ENCODE data around the gene UBLCP1.

GRCh38 chr5:159262859-159263568 lies at the start of gene UBLCP1:
- TF ChIP-seq ZNF639 (tag by site-specific recombination; IDR thresholded peaks at IDR 0.05) = no peak
- TF ChIP-seq BCL11B (tag by site-specific recombination; IDR thresholded peaks at IDR 0.05; ENCODE audit: low read depth) = no peak
- peak; percentile 89 for TF ChIP-seq REST (tag by site-specific recombination; IDR thresholded peaks at IDR 0.05)
- peak; percentile 46 for TF ChIP-seq ZNF324 (tag by site-specific recombination; IDR thresholded peaks at IDR 0.05)
- peak; percentile 36; the same call in 1 of the 2 replicates for TF ChIP-seq ZNF394 (tag by site-specific recombination; IDR thresholded peaks at IDR 0.05; ENCODE audit: borderline replicate concordance)
- peak; percentile 99 for TF ChIP-seq ZBTB48 (tag by site-specific recombination; IDR thresholded peaks at IDR 0.05)
- TF ChIP-seq ZNF830 (tag by site-specific recombination; IDR thresholded peaks at IDR 0.05; ENCODE audit: low read depth) = no peak
- TF ChIP-seq ZNF140 (tag by site-specific recombination; IDR thresholded peaks at IDR 0.05) = no peak
- no peak for TF ChIP-seq ZNF274 (IDR thresholded peaks at IDR 0.05; ENCODE audit: low read length)
- TF ChIP-seq ZNF274 (tag by site-specific recombination; IDR thresholded peaks at IDR 0.05; ENCODE audit: borderline replicate concordance) = no peak
- TF ChIP-seq ZNF362 (tag by site-specific recombination; IDR thresholded peaks at IDR 0.05) = no peak
- TF ChIP-seq ZNF157 (tag by site-specific recombination; IDR thresholded peaks at IDR 0.05) = no peak
- TF ChIP-seq CTCF (tag by site-specific recombination; IDR thresholded peaks at IDR 0.05) = no peak; the same call in 1 of the 2 replicates
